NCI-H1436 (cell line): Measurements from ENCODE around the gene ZNF835.
"Not testable (repeated sequence)": the region's sequence is repeated elsewhere in the genome, so short reads cannot be mapped to it uniquely, and the experiment has no call there.

Experiments used
- DNase-seq: peaks from one replicate; lab custom pipeline; 2025; lab: John Stamatoyannopoulos, UW

The ZNF835 gene

DNA sequence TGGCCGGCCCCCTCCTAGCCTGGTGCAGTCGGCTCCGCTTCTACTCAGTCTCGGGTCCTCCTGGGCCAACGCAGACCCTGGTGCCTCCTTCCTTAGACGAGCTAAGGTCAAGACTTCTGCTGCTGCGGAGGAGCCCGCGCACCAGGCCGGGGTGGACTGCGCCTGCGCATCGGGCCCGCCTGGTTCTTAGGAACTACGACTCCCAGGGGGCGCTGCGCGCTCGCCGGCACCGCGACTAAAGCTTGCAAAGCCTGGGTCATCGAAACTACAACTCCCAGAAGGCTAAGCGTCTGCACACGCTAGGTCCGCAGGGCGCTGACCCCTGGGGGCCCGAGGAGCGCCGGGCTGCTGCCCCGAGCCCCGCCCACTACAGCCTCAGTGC is at the start of gene ZNF835:
TSS of gene ZNF835 (minus strand) at position 145 of the 382 bp plus-strand sequence. CDS start 6,559 bp downstream, outside the sequence.
- no peak for DNase-seq

DNA sequence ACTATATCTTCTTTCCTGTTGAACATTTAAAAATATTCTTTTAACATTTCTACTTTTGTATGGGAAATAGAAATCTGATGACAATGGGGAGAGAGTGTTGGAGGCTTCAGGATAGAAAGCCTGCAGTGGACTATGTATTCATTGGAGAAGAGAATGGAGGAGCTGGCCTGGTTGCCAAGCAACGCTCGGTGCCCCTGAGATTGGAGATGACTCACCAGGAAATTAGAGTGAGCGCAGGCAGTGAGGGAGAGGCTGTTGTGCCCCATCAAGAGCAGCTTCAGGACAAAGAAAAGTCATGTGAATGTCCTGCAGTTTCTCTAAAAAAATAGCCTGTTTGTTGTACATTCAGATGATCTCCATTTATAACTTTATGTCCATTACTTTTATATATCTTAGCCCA is 48.7 kb upstream of the ZNF835 start:
- no peak for DNase-seq

DNA sequence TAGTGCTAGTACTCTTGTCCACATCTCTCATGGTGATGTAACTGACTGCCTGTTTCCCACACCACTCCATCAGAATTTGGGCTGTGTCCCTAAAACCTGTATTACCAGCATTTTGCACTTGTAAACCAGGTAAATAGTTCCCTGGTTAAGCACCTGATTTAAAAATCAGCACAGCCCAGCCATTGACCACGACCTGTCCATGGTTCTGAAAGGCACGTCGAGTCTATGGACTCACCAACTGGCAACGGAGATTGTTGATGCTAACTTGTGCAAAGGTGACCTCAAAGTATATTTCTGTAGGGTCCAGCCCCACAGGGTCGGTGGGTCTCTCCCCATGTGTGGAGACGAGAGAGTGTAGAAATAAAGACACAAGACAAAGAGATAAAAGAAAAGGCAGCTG is 46.7 kb upstream of the ZNF835 start:
- no peak for DNase-seq

DNA sequence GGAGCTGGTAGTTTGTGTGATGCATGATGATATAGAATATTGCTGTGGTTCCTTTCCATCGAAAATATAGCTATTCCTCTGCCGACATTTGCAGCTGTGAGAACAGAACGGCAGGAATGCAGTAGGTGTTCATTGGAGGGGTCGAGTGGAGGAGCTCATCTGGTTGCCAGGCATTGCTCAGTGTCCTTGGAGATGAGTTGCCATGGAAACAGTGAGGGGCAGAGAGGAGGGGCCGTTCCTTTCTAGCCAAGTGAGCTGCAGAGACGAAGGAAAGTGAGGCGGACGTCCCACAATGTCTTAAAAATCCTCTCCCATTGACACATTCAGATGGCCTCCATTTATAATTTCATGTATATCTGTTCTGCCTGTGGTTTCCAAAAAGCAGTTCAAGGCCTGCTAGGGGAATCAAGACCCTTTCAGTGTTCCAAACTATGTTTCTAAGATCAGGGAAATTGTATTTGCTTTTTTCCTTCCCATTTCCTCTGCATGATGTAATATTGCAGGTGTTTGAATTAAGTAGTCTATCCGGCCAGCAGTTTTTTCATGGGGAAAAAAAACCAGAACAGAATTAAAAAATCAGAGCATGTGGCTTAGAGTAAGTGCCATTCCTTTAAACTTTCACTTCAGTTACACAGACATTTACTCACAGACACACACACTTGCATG is 41.2 kb upstream of the ZNF835 start:
- DNase-seq, result no peak

DNA sequence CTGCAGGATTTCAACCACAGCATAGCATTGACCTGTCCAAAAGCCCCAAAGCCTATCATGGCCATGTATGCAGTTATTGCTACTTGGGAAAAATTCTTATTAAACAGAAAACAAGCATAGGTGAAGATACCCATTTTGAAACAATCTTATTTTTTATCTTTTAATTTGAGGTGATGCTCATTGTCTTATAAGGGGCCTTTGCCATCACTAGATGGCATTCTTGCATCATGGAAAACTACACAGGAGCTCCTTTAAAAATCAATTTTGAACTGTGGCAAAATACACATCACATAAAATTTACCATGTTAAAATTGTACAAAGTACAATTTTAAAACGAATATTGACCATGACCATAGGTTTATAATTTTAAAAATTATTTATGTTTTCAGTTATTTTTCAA is 38.9 kb upstream of the ZNF835 start:
- DNase-seq, result no peak

DNA sequence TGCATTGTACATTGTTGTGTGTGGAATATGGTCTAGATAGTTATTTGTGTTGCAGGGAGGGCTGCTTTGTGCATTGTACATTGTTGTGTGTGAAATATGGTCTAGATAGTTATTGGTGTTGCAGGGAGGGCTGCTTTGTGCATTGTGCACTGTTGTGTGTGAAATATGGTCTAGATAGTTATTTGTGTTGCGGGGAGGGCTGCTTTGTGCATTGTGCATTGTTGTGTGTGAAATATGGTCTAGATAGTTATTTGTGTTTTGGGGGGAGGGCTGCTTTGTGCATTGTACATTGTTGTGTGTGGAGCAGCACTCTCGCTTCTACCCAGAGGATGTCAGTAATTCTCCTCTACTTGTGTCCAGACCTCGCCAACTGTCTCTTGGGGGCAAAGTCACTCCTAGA is 36.3 kb upstream of the ZNF835 start:
- no peak for DNase-seq

DNA sequence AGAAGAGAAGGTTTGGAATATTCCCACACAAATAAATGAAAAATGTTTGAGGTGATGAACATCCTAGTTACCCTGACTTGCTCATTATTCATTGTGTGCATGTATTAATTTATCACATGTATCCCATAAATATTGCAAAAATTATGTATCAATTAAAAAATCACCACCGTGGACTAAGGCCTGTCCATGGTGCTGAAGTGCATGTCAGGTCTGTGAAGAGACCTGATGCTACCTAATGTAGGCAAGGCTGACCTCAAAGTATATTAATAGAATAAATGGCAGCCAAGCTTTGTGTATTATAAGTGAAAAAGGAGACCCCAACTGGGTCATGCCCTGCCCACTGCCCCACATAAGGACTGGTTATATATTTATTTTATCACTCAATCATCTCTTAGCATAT is 34.4 kb upstream of the ZNF835 start:
- no peak for DNase-seq

DNA sequence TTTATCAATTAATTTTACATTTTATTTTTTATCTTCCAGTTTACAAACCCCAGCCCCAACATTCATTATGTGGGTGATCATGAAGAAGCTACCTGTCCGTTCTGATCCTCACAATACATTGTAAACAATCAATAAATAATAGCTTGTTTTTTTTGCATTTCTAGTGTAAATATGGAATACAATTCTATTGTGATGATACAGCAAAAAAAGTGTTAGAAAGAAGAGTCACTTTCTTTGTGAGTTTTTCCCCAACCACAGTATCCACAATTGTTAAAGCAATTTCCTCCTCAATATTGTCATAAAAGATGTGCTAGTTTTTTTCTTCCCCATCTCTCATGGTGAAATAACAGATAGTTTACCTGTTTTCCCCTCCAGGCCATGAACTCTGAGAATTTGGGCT is 30.3 kb upstream of the ZNF835 start:
- DNase-seq, result no peak

DNA sequence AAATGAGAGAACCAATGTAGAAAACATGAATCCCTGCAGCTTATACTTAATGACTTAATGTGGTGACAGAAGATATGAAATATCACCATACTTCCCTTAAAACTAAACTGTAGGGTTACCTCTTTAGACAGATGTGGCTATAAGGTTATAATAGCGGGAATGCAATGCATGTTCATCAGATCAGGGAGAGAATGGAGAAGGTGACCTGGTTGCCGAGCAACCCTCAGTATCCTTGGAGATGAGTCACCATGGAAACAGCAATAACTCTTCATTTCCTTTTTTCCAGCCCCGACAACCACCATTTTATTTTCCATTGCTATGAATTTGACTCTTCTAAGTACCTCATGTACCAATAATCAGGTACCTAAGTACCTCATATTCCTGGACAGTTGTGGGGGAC is 28.0 kb upstream of the ZNF835 start:
- no peak for DNase-seq

DNA sequence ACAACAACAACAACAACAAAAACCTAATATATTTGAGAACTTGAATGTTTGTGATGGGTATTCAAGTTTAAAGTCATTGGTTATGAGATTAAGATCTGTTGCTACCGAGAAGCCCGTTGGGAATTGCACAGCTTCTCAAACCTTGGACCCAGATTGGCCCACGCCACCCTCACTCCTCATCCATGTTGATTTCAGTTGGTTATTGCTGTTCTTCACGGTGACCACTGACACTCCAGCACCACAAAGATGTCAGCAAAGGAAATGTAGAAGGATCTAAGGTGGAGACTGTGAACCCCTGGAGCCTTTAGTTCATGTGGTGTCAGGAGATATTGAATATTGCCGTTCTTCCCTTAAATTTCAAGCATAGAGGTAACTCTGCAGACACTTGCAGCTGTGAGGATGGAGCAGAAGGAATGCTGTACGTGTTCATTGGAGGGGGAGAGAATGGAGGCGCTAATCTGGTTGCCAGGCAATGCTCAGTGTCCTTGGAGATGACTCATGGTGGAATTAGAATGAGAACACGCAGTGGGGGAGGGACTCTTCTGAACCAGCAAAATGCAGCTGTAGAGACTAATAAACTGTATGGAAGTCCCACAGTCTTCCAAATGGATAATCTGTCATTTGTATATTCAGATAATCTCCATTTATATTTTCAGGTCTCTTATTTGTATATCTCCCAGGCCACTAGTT is 20.8 kb upstream of the ZNF835 start:
- no peak for DNase-seq

DNA sequence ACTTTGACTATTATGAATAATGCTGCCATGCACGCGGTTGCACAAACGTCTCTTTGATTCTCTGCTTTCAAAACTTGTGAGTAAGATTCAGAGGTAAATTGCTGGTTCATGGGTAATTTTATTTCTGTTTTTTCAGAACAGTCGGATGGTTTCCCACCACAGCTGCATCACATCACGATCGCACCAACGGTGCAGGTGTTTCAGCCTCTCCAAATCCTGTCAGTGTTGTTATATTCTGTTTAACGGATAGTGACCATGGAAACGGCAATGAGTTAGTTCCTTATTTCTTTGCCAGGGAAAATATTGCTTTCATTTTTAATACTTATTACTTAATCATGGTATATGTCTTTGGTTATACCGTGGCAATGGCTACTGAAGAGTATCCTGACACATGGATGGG is 19.1 kb upstream of the ZNF835 start:
- DNase-seq, result no peak

DNA sequence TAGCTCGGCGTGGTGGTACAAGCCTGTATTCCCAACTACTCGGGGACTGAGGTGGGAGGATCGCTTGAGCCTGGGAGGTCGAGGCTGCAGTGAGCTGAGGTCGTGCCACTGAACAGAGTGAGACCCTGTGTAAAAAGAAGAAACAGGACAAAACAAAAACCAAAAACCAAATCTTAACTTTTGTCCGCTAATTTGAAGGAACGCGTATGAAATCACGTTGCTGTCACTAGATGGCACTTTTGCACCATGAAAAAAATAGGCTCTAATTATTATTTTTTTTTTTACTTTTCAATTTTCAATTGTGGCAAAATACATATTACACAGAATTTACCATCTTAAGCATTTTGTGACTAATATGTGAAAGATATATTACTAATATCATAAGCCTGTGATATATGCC is 17.6 kb upstream of the ZNF835 start:
- no peak for DNase-seq

DNA sequence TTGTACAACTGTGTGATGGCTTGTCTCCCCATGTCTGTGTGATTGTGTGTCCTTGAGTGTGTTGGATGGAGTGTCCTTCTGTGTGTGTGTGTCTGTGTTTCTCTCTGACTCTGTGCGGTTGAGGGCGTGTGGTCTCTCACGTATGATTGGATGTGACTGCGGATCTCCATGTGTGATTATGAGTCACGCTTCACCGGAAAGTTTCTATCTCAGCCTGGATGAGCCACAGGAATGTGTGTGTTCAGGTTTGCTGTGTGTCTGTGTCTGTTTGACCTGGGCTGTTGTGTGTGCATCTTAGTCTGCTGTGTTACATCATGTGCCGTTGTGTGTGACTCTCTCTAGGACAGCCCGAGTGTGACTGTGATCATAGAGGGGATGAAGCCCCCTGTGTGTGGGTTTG is 15.5 kb upstream of the ZNF835 start:
- DNase-seq, result no peak

DNA sequence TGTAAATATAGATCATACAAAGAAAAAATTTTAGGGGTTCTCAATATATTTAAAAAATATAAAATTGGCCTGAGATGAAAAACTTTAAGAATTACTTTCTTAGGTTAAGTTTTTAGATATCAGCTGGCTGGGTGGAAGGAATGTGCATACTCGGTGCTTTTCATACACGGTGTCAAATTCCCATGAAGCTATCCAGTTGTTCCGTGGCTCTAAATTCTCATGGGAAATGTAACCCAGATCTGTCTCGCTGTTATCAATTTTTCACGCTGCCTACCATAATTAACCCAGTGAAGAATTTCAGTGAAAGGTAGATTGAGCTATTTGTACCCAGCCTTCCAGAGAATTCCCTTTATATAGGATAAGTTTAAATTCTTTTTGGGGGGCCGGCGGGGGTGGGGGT is 11.6 kb upstream of the ZNF835 start:
- DNase-seq, result no peak

DNA sequence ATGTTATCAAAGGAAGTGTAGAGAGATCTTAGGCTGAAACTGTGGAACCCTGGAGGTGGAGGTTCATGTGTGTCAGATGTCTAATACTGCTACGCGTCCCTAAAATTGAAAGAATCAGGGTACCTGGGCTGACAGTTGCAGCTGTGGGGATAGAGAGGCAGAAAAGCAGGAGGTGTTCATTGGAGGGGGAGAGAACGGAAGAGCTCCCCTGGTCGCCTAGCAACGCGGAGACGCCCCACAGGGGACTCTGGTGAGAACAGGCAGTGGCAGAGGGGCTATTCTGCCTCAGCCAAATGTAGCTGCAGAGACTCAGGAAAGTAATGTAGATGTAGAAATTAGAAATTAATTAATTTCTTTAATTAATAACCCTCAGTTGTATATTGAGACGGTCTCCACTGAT is 10.1 kb upstream of the ZNF835 start:
- DNase-seq, result no peak

DNA sequence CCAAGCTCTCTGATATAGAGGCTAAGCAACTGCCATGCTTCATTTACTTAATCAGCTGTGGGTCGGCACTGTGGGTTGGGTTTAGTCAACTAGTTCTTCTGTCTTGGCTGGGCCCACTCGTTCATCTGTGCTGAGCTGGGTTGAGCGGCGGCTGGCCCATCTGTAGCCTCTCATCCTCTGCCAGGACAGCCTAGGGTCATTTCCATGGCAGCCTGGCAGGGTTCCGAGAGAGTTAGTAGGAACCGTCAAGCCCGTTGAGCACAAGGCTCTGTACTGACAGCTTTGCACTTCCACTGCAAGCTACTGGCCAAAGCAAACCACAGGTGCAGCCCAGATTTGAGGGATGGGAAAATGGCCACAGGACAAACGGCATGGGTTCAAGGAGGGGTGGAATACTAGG is 6.6 kb upstream of the ZNF835 start:
- no peak for DNase-seq

DNA sequence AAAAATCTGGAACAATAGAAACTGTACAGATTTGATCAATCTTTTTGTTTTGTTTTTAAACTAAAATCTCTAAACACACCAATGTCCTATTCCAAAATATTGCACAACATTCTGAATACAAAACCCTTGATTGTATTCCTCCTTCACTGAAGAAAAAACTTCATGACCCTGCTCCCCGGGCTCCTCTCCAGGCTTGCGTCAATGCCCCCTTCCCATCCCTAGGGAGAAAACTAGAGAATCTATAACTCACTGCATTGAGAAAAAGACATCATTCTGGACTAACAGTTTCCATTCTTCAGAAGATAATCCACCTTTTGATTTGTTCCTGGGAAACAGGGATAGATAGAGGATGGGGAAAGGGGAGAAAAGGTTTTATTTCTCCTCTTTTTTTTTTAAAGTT is 1.1 kb upstream of the ZNF835 start:
- not testable (repeated sequence) for DNase-seq

DNA sequence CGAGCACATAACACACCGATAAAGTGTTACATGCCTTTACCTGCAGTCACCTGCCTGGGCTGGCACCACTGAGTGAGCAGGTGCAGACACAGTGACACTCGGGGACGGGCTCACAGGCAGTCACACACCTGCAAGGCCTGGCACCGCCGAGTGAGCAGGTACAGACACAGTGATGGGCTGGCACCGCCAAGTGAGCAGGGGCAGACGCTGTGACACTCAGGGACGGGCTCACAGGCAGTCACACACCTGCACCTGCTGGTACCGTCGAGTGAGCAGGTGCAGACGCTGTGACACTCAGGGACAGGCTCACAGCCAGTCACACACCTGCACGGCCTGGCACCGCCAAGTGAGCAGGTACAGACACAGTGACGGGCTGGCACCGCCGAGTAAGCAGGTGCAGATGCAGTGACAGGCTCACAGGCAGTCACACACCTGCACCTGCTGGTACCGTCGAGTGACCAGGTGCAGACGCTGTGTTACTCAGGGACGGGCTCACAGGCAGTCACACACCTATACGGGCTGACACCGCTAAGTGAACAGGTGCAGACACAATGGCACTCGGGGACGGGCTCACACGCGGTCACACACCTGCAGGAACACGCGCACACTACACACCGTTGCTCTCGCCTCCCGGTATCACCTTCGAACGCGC is 470 bp downstream of the ZNF835 start:
- DNase-seq, result no peak

DNA sequence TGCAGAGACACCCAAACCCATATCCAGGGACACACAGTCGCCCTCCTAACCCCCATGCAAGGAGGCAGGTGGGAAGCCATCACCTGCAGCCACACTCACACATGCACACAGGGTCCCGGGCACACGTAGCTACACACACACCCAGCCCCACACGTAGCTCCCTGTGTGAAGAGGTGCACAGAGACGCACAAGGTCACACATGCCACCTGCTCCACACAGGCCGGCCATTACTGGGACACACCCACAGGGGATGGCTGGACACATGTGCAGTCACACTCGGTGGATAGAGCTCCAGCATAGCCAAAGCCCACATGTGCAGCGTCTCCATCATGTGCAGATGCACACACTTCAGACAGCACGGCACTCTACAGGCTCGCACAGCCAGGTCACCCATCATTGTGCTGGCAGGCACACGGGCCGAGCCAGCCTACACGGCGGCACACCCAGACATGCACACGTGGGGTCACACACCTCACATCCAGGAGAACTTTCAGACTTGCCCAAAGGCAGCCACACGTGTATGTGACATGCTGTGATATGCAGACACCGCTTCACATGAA is 1.1 kb downstream of the ZNF835 start:
- DNase-seq, result no peak

DNA sequence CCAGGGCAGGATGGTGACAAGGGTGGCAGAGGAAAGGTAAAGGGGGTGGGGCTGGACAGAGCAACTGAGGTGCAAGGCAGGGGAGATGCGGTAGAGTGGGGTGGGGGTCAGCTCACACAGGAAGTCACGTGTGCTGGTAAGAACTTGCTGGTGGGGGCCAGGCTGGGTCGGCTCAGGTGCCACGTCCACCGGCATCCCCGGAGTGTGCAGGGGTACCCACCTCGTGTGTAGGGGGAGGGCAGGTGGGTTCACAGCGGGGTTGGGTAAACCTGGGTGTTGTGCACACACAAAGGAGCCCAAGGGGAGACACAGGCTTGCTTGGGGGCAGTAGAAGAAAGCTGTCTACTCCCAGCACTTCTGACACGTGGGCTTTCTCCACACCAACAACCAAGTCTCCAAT is 2.9 kb downstream of the ZNF835 start:
- no peak for DNase-seq

DNA sequence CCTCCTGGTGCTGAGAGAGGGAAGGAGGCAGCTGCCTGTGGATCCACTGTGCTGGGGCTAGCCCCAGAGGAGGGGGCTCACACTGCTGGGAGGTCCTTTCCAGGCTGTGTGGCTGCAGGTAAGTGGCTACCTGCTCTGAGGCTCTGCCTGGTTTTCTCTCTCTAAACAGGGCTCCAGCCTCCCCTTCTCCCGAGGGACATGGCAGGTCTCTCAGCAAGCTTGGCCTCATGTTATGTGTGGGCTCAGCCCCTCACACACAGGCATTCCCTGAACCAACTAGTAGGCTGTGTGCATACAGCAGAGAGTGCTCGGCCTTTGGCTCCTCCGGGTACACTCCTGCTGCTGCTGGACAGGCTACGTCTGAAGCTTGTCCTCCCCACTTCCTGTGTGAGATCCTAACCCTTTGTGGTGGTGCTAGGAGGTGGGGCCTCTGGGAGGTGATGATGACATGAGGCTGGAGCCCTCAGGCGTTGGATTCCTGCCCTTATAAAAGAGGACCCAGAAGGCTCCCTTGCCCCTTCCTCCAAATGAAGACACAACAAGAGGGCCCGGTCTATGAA is 4.2 kb downstream of the ZNF835 start:
- no peak for DNase-seq

DNA sequence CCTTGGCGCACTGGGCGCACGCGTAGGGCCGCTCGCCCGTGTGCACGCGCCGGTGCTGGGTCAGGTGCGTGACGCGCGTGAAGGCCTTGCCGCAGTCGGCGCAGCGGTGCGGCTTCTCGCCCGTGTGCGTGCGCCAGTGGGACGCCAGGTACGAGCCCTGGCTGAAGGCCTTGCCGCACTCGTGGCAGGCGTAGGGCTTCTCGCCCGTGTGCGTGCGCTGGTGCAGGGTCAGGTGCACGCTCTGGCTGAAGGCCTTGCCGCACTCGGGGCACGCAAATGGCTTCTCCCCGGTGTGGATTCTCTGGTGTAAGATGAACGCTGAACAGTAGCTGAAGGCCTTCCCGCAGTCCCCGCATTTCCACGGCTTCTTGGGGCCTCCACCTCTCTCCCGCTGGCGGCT is 7.0 kb downstream of the ZNF835 start:
- no peak for DNase-seq

DNA sequence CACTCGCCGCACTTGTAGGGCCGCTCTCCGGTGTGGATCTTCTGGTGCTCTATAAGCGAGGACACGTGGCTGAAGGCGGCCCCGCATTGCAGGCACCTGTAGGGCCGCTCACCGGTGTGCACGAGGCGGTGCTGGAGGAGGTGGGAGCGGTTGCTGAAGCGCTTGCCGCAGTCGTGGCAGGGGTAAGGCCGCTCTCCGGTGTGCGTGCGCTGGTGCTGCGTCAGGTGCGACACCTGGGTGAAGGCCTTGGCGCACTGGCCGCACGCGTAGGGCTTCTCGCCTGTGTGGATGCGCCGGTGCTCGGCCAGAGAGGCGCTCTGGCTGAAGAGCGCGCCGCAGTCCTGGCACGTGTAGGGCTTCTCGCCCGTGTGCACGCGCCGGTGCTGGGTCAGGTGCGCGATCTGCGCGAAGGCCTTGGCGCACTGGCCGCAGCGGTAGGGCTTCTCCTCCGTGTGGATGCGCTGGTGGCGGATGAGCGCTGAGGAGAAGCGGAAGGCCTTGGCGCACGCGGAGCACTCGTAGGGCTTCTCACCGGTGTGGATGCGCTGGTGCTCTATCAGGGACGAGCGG is 7.5 kb downstream of the ZNF835 start:
- DNase-seq, result no peak
